ENCODE results near the gene FMO3. TPM values are rescaled to one million over a fixed set of nuclear protein-coding genes. Genes with fewer than 3 reads are reported as not detected.

FMO3 gene
- polyA plus RNA-seq, 1 donor (not counting 4 experiments of a cell fraction or from before 2014, with no cell fraction given) = not detected

- TF ChIP-seq CTCF (optimal IDR thresholded peaks at IDR 0.05 in 1 of 3, IDR thresholded peaks at IDR 0.05 in 1 of 3, conservative IDR thresholded peaks at IDR 0.05 in 1 of 3; ENCODE audit: extremely low read depth in 1 of 3, insufficient read depth in 2 of 3, low read length in 3 of 3) = no peak
- TF ChIP-seq EZH2 (IDR thresholded peaks at IDR 0.05; ENCODE audit: low read length) = no peak
- dilution Hi-C loops (cut with MboI; ENCODE audit: extremely low pct_ligation_motif_present, low sequenced_read_pairs) = no loop called here
- no peak for FAIRE-seq
Observed at GRCh38 chr1:171112119-171112518, 21.4 kb downstream of the FMO3 start.

GRCh38 chr1:171113382-171113781, 22.7 kb downstream of the FMO3 start:
- Histone ChIP-seq H3K4me2 (ENCODE audit: control insufficient read depth, extremely low read depth, insufficient read depth, low read depth, low read length) (no peak overlapping the region), H3K27ac (ENCODE audit: control insufficient read depth, insufficient read depth, low read length) (no peak overlapping the region), H3K27me3 (ENCODE audit: control insufficient read depth, extremely low read depth, insufficient read depth, low read length) (peaks cover 3% of the 10 kb centered on the region), H3K79me2 (ENCODE audit: control insufficient read depth, insufficient read depth, low read length) (no peaks in the 10 kb centered on the region), H4K20me1 (ENCODE audit: control insufficient read depth, extremely low read depth, insufficient read depth, low read length) (no peaks in the 10 kb centered on the region), H3K4me1 (ENCODE audit: control insufficient read depth, extremely low read depth, insufficient read depth, low read length) (no peaks in the 10 kb centered on the region), H3K9me3 (ENCODE audit: control insufficient read depth, low read depth, low read length) (no peaks in the 10 kb centered on the region), H3K9me1 (ENCODE audit: control insufficient read depth, extremely low read depth, insufficient read depth, low read length) (no peaks in the 10 kb centered on the region), H3K36me3 (ENCODE audit: control insufficient read depth in 2 of 2, extremely low read depth in 1 of 2, insufficient read depth in 2 of 2, low read length in 2 of 2) (no peaks in the 10 kb centered on the region), H2AFZ (ENCODE audit: control insufficient read depth, low read length) (no peak overlapping the region), H3K4me3 (ENCODE audit: control insufficient read depth in 2 of 3, extremely low read depth in 1 of 3, insufficient read depth in 2 of 3, low read depth in 1 of 3, low read length in 3 of 3) (no peak overlapping the region), H3K9ac (ENCODE audit: control insufficient read depth, extremely low read depth, insufficient read depth, low read length) (no peak overlapping the region)
- no peak for TF ChIP-seq EZH2 (IDR thresholded peaks at IDR 0.05; ENCODE audit: low read length)
- TF ChIP-seq CTCF (optimal IDR thresholded peaks at IDR 0.05 in 1 of 3, IDR thresholded peaks at IDR 0.05 in 1 of 3, conservative IDR thresholded peaks at IDR 0.05 in 1 of 3; ENCODE audit: extremely low read depth in 1 of 3, insufficient read depth in 2 of 3, low read length in 3 of 3) = no peak
- DNase-seq (ENCODE audit: low read depth, low spot score) = no peak
- dilution Hi-C loops (cut with MboI; ENCODE audit: extremely low pct_ligation_motif_present, low sequenced_read_pairs) = no loop called here
- FAIRE-seq = no peak

More at GRCh38 chr1:171112119-171112518, 21.4 kb downstream of the FMO3 start:
- Histone ChIP-seq H3K4me3 (ENCODE audit: control insufficient read depth in 2 of 3, extremely low read depth in 1 of 3, insufficient read depth in 2 of 3, low read depth in 1 of 3, low read length in 3 of 3) (no peak overlapping the region), H3K9ac (ENCODE audit: control insufficient read depth, extremely low read depth, insufficient read depth, low read length) (no peak overlapping the region), H3K36me3 (ENCODE audit: control insufficient read depth in 2 of 2, extremely low read depth in 1 of 2, insufficient read depth in 2 of 2, low read length in 2 of 2) (no peaks in the 10 kb centered on the region), H4K20me1 (ENCODE audit: control insufficient read depth, extremely low read depth, insufficient read depth, low read length) (no peaks in the 10 kb centered on the region), H3K4me1 (ENCODE audit: control insufficient read depth, extremely low read depth, insufficient read depth, low read length) (no peaks in the 10 kb centered on the region), H3K9me1 (ENCODE audit: control insufficient read depth, extremely low read depth, insufficient read depth, low read length) (no peaks in the 10 kb centered on the region), H3K27ac (ENCODE audit: control insufficient read depth, insufficient read depth, low read length) (no peak overlapping the region), H3K79me2 (ENCODE audit: control insufficient read depth, insufficient read depth, low read length) (no peaks in the 10 kb centered on the region), H3K4me2 (ENCODE audit: control insufficient read depth, extremely low read depth, insufficient read depth, low read depth, low read length) (no peak overlapping the region), H3K27me3 (ENCODE audit: control insufficient read depth, extremely low read depth, insufficient read depth, low read length) (peaks cover 3% of the 10 kb centered on the region), H2AFZ (ENCODE audit: control insufficient read depth, low read length) (no peak overlapping the region), H3K9me3 (ENCODE audit: control insufficient read depth, low read depth, low read length) (no peaks in the 10 kb centered on the region)
- no peak for DNase-seq (ENCODE audit: low read depth, low spot score)

All from keratinocyte (primary cell).